ENCODE results near the gene NR4A1. TPM values are rescaled to one million over a fixed set of nuclear protein-coding genes. Genes with fewer than 3 reads are reported as not detected.

NR4A1 gene
- total RNA-seq, 1 experiment from 2014 or later, result 26.9 TPM

DNA sequence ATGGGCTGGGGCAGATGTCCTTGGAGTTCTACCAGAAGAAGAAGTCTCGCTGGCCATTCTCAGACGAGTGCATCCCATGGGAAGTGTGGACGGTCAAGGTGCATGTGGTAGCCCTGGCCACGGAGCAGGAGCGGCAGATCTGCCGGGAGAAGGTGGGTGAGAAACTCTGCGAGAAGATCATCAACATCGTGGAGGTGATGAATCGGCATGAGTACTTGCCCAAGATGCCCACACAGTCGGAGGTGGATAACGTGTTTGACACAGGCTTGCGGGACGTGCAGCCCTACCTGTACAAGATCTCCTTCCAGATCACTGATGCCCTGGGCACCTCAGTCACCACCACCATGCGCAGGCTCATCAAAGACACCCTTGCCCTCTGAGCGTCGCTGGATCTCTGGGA lies 25.6 kb downstream of the NR4A1 start:
- Mint-ChIP-seq H3K4me1 (peaks cover 11% of the 10 kb centered on the region), H3K4me3 (no peak overlapping the region), H3K27ac (no peak overlapping the region), H3K36me3 (peaks cover 50% of the 10 kb centered on the region), H3K9me3 (no peaks in the 10 kb centered on the region), H3K27me3 (ENCODE audit: low read depth) (no peaks in the 10 kb centered on the region)
- POLR2A ChIA-PET, result no interaction called here
- CTCF ChIA-PET, result interaction anchor here (3.9 kb wide), 1 partner anchor 51 kb away, joined by 15 read pairs; no protein-coding TSS in a partner anchor
- DNase-seq (ENCODE audit: low spot score), result no peak
- TF ChIP-seq PREB (CRISPR knock-in tag; IDR thresholded peaks at IDR 0.05; ENCODE audit: borderline replicate concordance) (no peak), OVOL2 (CRISPR knock-in tag; IDR thresholded peaks at IDR 0.05; ENCODE audit: borderline replicate concordance) (no peak), ZNF512 (CRISPR knock-in tag; IDR thresholded peaks at IDR 0.05; ENCODE audit: borderline replicate concordance) (no peak)
- no peak for ATAC-seq

DNA sequence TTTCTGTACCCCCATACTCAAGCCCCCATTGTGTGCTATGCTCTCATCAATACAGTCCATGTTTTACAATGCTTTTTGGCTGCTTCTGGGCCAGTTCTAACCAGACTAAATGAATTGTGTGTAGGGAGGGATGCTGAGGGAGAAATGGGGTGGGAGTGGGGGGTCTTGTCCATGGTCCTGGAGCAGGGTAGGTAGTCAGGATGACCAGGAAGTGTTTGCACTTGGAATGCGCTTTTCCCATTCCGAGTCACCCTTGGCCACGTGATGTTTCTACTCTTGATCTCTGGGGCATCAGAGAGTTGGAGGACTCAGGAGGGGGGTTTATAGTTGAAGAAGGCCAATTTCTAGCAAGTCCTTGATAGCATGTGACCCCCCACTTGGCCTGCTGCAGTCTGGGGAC lies 27.0 kb downstream of the NR4A1 start:
- Mint-ChIP-seq H3K27me3 (ENCODE audit: low read depth) (no peaks in the 10 kb centered on the region), H3K4me3 (no peak overlapping the region), H3K27ac (no peak overlapping the region), H3K36me3 (peaks cover 39% of the 10 kb centered on the region), H3K9me3 (no peaks in the 10 kb centered on the region), H3K4me1 (peaks cover 17% of the 10 kb centered on the region)
- POLR2A ChIA-PET, result interaction anchor here (0.6 kb wide), 1 partner anchor 783 kb away, joined by 3 read pairs; no protein-coding TSS in a partner anchor
- CTCF ChIA-PET, result interaction anchor here (0.7 to 6.2 kb wide), 3 partner anchors 8 to 53 kb away, joined by 3 to 84 read pairs (median 15); partner anchors contain the start of gene ATG101
- no peak for DNase-seq (ENCODE audit: low spot score)
- no peak for ATAC-seq
- TF ChIP-seq ZNF317 (CRISPR knock-in tag; IDR thresholded peaks at IDR 0.05; ENCODE audit: borderline replicate concordance, low read depth) (no peak), ZNF416 (CRISPR knock-in tag; IDR thresholded peaks at IDR 0.05) (no peak), RELA (CRISPR knock-in tag; IDR thresholded peaks at IDR 0.05; ENCODE audit: borderline replicate concordance) (no peak), ELF4 (CRISPR knock-in tag; IDR thresholded peaks at IDR 0.05; ENCODE audit: low read depth) (no peak), SMAD3 (CRISPR knock-in tag; IDR thresholded peaks at IDR 0.05; ENCODE audit: borderline replicate concordance) (no peak), FOXK1 (CRISPR knock-in tag; IDR thresholded peaks at IDR 0.05) (no peak), IRF2 (CRISPR knock-in tag; IDR thresholded peaks at IDR 0.05; ENCODE audit: borderline replicate concordance, low read depth) (no peak), SP1 (CRISPR knock-in tag; conservative IDR thresholded peaks at IDR 0.05) (no peak), NFYB (CRISPR knock-in tag; conservative IDR thresholded peaks at IDR 0.05; ENCODE audit: low read depth) (no peak), AFF4 (CRISPR knock-in tag; IDR thresholded peaks at IDR 0.05; ENCODE audit: borderline replicate concordance) (no peak), GRHL2 (CRISPR knock-in tag; IDR thresholded peaks at IDR 0.05; ENCODE audit: insufficient replicate concordance, severe bottlenecking) (no peak), ARID4B (CRISPR knock-in tag; IDR thresholded peaks at IDR 0.05; ENCODE audit: borderline replicate concordance) (no peak), OVOL2 (CRISPR knock-in tag; IDR thresholded peaks at IDR 0.05; ENCODE audit: borderline replicate concordance) (no peak)
- TF ChIP-seq, protein P1, sequence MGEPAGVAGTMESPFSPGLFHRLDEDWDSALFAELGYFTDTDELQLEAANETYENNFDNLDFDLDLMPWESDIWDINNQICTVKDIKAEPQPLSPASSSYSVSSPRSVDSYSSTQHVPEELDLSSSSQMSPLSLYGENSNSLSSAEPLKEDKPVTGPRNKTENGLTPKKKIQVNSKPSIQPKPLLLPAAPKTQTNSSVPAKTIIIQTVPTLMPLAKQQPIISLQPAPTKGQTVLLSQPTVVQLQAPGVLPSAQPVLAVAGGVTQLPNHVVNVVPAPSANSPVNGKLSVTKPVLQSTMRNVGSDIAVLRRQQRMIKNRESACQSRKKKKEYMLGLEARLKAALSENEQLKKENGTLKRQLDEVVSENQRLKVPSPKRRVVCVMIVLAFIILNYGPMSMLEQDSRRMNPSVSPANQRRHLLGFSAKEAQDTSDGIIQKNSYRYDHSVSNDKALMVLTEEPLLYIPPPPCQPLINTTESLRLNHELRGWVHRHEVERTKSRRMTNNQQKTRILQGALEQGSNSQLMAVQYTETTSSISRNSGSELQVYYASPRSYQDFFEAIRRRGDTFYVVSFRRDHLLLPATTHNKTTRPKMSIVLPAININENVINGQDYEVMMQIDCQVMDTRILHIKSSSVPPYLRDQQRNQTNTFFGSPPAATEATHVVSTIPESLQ (CRISPR knock-in tag; IDR thresholded peaks at IDR 0.05), result no peak
- TF ChIP-seq, protein P2, sequence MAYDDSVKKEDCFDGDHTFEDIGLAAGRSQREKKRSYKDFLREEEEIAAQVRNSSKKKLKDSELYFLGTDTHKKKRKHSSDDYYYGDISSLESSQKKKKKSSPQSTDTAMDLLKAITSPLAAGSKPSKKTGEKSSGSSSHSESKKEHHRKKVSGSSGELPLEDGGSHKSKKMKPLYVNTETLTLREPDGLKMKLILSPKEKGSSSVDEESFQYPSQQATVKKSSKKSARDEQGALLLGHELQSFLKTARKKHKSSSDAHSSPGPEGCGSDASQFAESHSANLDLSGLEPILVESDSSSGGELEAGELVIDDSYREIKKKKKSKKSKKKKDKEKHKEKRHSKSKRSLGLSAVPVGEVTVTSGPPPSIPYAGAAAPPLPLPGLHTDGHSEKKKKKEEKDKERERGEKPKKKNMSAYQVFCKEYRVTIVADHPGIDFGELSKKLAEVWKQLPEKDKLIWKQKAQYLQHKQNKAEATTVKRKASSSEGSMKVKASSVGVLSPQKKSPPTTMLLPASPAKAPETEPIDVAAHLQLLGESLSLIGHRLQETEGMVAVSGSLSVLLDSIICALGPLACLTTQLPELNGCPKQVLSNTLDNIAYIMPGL (CRISPR knock-in tag; IDR thresholded peaks at IDR 0.05), result no peak
